Fibroblast of skin of scalp (primary cell): ENCODE results near the gene MINDY4.

Experiments
- DNase-seq: peaks from one replicate; pipeline ENCODE4 v3.0.0-alpha.2; 2013

The MINDY4 gene

GRCh38 chr7:30918676-30919075 is 147.5 kb downstream of the MINDY4 start:
- DNase-seq = no peak

GRCh38 chr7:30920021-30920583 is 148.9 kb downstream of the MINDY4 start:
- DNase-seq = peak; percentile 63

- DNase-seq = peak; percentile 73
Observed at GRCh38 chr7:30920584-30921539, 149.6 kb downstream of the MINDY4 start.

GRCh38 chr7:30921540-30922401 is 150.6 kb downstream of the MINDY4 start:
- DNase-seq = no peak

- DNase-seq = no peak
Observed at GRCh38 chr7:30922596-30922995, 151.4 kb downstream of the MINDY4 start.

- DNase-seq = no peak
Observed at GRCh38 chr7:30923009-30923773, 152.0 kb downstream of the MINDY4 start.

GRCh38 chr7:30923774-30924413 is 152.7 kb downstream of the MINDY4 start:
- DNase-seq = no peak

- DNase-seq = no peak
Observed at GRCh38 chr7:30924624-30925023, 153.4 kb downstream of the MINDY4 start.

GRCh38 chr7:30925117-30925516 is 153.9 kb downstream of the MINDY4 start:
- no peak for DNase-seq

- DNase-seq = no peak
Observed at GRCh38 chr7:30925913-30926312, 154.7 kb downstream of the MINDY4 start.

- DNase-seq = no peak
Observed at GRCh38 chr7:30926313-30926712, 155.1 kb downstream of the MINDY4 start.

GRCh38 chr7:30927040-30927439 is 155.8 kb downstream of the MINDY4 start:
- no peak for DNase-seq

- DNase-seq = no peak
Observed at GRCh38 chr7:30927559-30927958, 156.3 kb downstream of the MINDY4 start.

GRCh38 chr7:30928254-30928872 is 157.1 kb downstream of the MINDY4 start:
- no peak for DNase-seq

- no peak for DNase-seq
Observed at GRCh38 chr7:30929686-30930085, 158.5 kb downstream of the MINDY4 start.

GRCh38 chr7:30930621-30931020 is 159.4 kb downstream of the MINDY4 start:
- no peak for DNase-seq

GRCh38 chr7:30931161-30931928 is 160.1 kb downstream of the MINDY4 start:
- peak; percentile 67 for DNase-seq

- no peak for DNase-seq
Observed at GRCh38 chr7:30931929-30932540, 160.8 kb downstream of the MINDY4 start.

GRCh38 chr7:30932562-30932961 is 161.3 kb downstream of the MINDY4 start:
- no peak for DNase-seq
